Activated CD4-positive, alpha-beta T cell treated with anti-CD3 and anti-CD28 coated beads for 36 hours (primary cell): ENCODE data around the gene ANKRD40. TPM values are rescaled to one million over a fixed set of nuclear protein-coding genes. Genes with fewer than 3 reads are reported as not detected.

ENCODE experiments used
- ATAC-seq: fragments of 200-7000 bp; cut with Tn5 transposase; one replicate; pipeline ENCODE4 v1.10.0; 2021; ENCODE audit warnings: mild to moderate bottlenecking, moderate library complexity
- CTCF ChIA-PET: fragments of 350-600 bp; sonication (Branson Sonifier 250); formaldehyde crosslinking; loops from one replicate; lab custom pipeline; 2021; ENCODE audit warnings: antibody characterized with exemption; lab: Charles Lee
- POLR2A ChIA-PET: fragments of 350-600 bp; sonication (Branson Sonifier 250); formaldehyde crosslinking; loops from one replicate; lab custom pipeline; 2021; ENCODE audit warnings: antibody characterized with exemption, inconsistent platforms; lab: Charles Lee
- DNase-seq: peaks from one replicate; pipeline ENCODE4 v3.0.0-alpha.2; 2020
- H3K27ac Mint-ChIP-seq: one replicate; pipeline ENCODE4 v1.8.0; 2021; ENCODE audit warnings: mixed read lengths
- H3K27me3 Mint-ChIP-seq: one replicate; pipeline ENCODE4 v1.8.0; 2021; ENCODE audit warnings: mixed read lengths
- H3K36me3 Mint-ChIP-seq: one replicate; pipeline ENCODE4 v1.8.0; 2021; ENCODE audit warnings: low read depth, mixed read lengths
- H3K4me1 Mint-ChIP-seq: one replicate; pipeline ENCODE4 v1.8.0; 2021; ENCODE audit warnings: mixed read lengths
- H3K4me3 Mint-ChIP-seq: one replicate; pipeline ENCODE4 v1.8.0; 2021; ENCODE audit warnings: mild to moderate bottlenecking, moderate library complexity, mixed read lengths
- H3K9me3 Mint-ChIP-seq: one replicate; pipeline ENCODE4 v1.8.0; 2021; ENCODE audit warnings: low read depth, mixed read lengths
- intact Hi-C, 2 experiments: fragments of 100-400 bp; cut with DNase I in 1 of 2; cut with micrococcal nuclease in 1 of 2; formaldehyde crosslinking; loops; one replicate each; pipeline versions ENCODE4 v1.14.2 to v1.15.1; 2022 to 2024; cut with DNase I, micrococcal nuclease
- total RNA-seq, 2 experiments: library from RNA; stranded (reverse); gene quantifications; one replicate each; pipeline ENCODE4 v1.2.3, GENCODE V29; 2021

ANKRD40 gene
- total RNA-seq, 2 experiments from 2014 or later, result 28.0 to 29.8 TPM

DNA sequence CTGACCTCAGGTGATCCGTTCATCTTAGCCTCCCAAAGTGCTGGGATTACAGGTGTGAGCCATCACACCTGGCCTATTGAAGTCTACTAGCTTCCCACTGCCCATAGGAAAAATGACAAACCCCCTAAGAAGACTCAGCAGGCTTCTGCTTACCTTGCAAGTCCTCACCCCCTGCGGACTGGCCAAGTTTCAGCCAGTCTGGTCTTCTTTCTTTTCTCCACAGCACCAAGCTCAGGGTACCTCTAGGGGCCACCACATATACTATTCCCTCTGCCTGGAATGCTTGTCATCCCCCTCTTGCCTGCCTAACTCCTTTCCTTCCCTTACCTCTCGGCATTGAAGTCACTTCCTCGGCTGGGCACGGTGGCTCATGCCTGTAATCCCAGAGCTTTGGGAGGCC is 41.9 kb downstream of the ANKRD40 start:
- intact Hi-C loops, result no loop called here

DNA sequence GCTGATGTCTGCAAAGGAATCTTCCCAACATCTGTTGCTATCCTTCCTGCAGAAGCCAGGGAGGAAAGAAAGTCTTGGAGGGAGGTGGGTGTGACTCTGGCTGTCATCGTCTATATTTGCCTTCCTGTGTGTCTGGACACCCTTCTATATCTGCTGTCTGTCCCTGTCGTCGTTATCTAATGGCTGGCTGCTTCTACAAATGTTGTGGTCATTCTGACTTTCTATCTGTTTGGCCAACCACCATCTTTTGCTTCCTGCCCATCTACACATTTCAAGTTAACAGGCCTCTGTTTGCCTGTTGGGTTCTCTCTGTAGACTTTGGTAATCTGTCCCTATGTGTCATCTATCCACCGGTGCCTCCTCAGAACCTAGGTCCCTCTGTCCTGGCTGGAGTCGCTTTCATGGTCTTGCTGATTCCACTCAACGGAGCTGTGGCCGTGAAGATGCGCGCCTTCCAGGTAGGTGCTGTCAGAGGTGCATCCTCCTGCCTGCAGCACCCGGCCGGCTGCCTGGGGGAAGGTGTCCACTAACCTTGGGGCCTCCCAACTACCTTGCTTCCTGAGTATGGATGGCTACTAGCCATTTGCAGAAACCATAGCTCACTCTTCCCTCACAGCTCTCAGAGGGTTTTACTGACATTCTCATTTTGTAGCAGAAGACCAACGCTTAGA is 42.8 kb downstream of the ANKRD40 start:
- no peak for ATAC-seq
- intact Hi-C loops, result no loop called here
- H3K27ac Mint-ChIP-seq, result no peak overlapping the region
- ChIA-PET CTCF (no interaction called here), POLR2A (no interaction called here)
- no peaks in the 10 kb centered on the region for H3K27me3 Mint-ChIP-seq
- no peaks in the 10 kb centered on the region for H3K36me3 Mint-ChIP-seq
- no peaks in the 10 kb centered on the region for H3K9me3 Mint-ChIP-seq
- H3K4me1 Mint-ChIP-seq, result peaks cover 14% of the 10 kb centered on the region
- H3K4me3 Mint-ChIP-seq, result no peak overlapping the region
- DNase-seq, result no peak

More for the DNA sequence above, 41.9 kb downstream of the ANKRD40 start:
- Mint-ChIP-seq H3K27me3 (no peaks in the 10 kb centered on the region), H3K4me1 (peaks cover 14% of the 10 kb centered on the region), H3K9me3 (no peaks in the 10 kb centered on the region), H3K27ac (no peak overlapping the region), H3K36me3 (no peaks in the 10 kb centered on the region), H3K4me3 (no peak overlapping the region)
- DNase-seq (no peak), ATAC-seq (no peak)
- POLR2A ChIA-PET, result no interaction called here
- CTCF ChIA-PET, result interaction anchor here (1.4 to 1.7 kb wide), 2 partner anchors 30 to 40 kb away, joined by 3 to 6 read pairs; no protein-coding TSS in a partner anchor

DNA sequence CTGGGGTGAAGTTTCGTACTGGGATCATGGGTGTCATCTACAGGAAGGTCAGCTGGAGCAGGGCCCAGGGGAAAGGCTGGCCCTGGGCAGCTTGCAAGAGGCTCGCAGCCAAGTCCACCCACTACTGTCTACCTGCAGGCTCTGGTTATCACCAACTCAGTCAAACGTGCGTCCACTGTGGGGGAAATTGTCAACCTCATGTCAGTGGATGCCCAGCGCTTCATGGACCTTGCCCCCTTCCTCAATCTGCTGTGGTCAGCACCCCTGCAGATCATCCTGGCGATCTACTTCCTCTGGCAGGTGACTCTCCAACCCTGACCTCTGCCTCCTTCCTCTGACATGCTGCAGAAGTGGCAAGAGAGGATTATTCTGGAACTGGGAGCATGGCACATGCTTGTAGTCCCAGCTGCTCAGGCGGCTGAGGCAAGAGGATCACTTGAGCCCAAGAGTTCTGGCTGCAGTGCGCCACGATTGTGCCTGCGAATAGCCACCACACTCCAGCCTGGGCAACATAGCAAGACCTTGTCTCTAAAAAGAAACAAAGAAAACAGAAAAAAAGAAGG is 43.8 kb downstream of the ANKRD40 start:
- DNase-seq (no peak), ATAC-seq (no peak)
- CTCF ChIA-PET, result no interaction called here
- Mint-ChIP-seq H3K27me3 (no peaks in the 10 kb centered on the region), H3K36me3 (no peaks in the 10 kb centered on the region), H3K4me3 (no peak overlapping the region), H3K4me1 (peaks cover 14% of the 10 kb centered on the region), H3K9me3 (no peaks in the 10 kb centered on the region), H3K27ac (no peak overlapping the region)
- POLR2A ChIA-PET, result no interaction called here
- intact Hi-C loops, result no loop called here

DNA sequence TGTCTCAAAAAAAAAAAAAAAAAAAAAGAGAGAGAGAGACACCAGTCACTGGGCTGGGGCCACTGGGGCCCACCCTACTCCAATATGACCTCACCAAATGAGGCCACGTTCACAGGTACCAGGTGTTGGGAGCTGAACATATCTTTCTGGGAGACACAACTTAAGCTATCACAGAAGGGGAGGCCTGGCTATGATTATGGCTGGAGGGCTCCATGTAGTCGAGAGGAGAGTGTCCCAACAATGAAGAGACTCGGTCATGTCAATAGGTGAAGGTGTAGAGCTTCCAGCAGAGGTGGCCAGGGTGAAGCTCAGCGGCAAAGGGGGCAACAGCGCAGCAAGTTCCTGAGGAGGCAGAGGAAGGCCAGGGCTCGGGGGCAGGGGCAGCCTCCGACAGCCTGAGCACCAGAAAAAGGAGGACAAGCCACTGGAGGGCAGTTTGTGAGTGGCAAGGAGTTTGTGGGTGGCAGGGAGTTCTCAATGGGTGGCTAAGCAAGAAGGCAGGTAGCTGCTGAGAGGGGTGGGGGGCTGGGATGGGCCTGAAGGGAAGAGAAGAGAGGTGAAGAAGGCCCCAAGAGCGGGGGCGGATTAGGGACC is 45.0 kb downstream of the ANKRD40 start:
- Mint-ChIP-seq H3K27me3 (no peaks in the 10 kb centered on the region), H3K4me1 (peaks cover 14% of the 10 kb centered on the region), H3K9me3 (no peaks in the 10 kb centered on the region), H3K36me3 (no peaks in the 10 kb centered on the region), H3K4me3 (no peak overlapping the region), H3K27ac (no peak overlapping the region)
- ChIA-PET CTCF (interaction anchor here (0.7 to 1.3 kb wide), 4 partner anchors 21 to 102 kb away, joined by 3 to 6 read pairs (median 4); no protein-coding TSS in a partner anchor), POLR2A (interaction anchor here (0.6 kb wide), 1 partner anchor 51 kb away, joined by 3 read pairs; no protein-coding TSS in a partner anchor)
- intact Hi-C loops, result no loop called here
- no peak for DNase-seq
- ATAC-seq, result no peak

DNA sequence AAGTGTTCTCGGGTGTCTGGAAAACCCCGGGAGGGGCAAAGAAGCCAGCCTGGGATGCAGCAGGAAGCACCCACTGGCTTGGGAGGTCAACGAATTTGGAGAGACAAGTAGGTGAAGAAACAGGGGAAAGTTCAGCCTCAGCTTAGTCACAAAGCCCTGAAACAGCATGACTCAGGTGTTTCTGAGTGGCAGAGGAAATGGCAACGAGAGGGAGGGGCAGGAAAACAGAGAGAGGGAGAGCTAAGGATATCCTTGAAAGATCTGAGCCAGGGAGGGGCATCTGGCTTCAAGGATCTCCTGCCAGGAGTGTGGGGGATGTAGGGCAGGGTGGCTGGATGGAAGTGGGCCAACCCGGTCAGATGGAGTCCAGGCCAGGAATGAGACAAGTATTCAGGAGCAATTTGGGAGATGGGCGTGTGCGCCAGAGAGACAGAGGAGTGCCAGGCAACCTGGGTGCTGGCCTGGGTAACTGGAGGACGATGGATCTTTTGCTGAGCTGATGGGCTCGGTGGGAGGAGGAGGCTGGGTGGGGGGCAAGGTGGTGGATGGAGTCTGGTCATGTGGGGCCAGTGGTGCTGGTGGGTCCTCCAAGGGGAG is 45.8 kb downstream of the ANKRD40 start:
- POLR2A ChIA-PET, result no interaction called here
- no peaks in the 10 kb centered on the region for H3K36me3 Mint-ChIP-seq
- H3K9me3 Mint-ChIP-seq, result no peaks in the 10 kb centered on the region
- H3K27me3 Mint-ChIP-seq, result no peaks in the 10 kb centered on the region
- DNase-seq, result peak; percentile 61
- H3K4me3 Mint-ChIP-seq, result no peak overlapping the region
- peak; percentile 98 for ATAC-seq
- CTCF ChIA-PET, result interaction anchor here (0.6 to 1.4 kb wide), 6 partner anchors 10 to 103 kb away, joined by 3 to 6 read pairs (median 3); no protein-coding TSS in a partner anchor
- intact Hi-C loops, result no loop called here
- H3K27ac Mint-ChIP-seq, result peak overlapping the region; percentile 91
- H3K4me1 Mint-ChIP-seq, result peaks cover 14% of the 10 kb centered on the region

DNA sequence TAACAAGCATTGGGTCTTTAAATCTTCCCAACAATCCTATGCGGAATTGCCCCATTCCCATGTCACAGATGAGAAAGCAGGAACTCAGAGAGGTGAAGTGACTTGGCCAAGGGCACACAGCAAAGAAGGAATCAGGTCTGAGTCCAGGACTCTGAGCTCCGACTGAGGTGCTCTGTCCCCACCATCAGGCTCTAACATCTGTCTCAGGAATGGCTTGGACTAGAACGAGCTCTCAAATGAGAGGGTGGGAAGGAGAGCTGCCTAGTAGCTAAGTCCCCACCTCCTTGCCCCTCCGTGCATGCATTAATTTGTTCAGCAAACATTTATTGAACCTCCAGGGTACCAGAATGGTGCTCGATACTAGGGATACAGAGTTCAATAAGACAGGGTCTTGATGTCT is 46.4 kb downstream of the ANKRD40 start:
- Mint-ChIP-seq H3K27me3 (no peaks in the 10 kb centered on the region), H3K4me1 (peaks cover 14% of the 10 kb centered on the region), H3K9me3 (no peaks in the 10 kb centered on the region), H3K4me3 (no peak overlapping the region), H3K36me3 (no peaks in the 10 kb centered on the region), H3K27ac (no peak overlapping the region)
- ATAC-seq (peak; percentile 40), DNase-seq (no peak)
- ChIA-PET CTCF (interaction anchor here (0.7 to 1.4 kb wide), 4 partner anchors 9 to 432 kb away, joined by 3 to 6 read pairs (median 3); no protein-coding TSS in a partner anchor), POLR2A (no interaction called here)
- intact Hi-C loops, result no loop called here

DNA sequence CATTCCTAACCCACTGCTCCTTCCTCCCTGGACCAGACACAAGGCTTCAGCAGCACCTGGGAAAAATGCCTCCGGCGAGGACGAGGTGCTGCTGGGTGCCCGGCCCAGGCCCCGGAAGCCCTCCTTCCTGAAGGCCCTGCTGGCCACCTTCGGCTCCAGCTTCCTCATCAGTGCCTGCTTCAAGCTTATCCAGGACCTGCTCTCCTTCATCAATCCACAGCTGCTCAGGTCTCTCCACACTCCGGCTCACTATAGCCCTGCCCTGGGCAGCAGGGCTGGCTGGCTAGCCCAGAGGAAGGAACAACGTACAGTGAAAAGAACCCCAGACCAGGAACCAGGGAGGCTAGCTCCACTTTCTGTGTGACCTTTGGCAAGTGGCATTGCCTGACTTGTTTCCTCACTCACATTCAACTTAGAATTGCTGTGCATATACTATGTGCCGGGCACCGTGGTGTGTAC is 46.8 kb downstream of the ANKRD40 start:
- no peaks in the 10 kb centered on the region for H3K9me3 Mint-ChIP-seq
- no peaks in the 10 kb centered on the region for H3K27me3 Mint-ChIP-seq
- ChIA-PET CTCF (interaction anchor here (0.7 to 1.4 kb wide), 3 partner anchors 13 to 432 kb away, joined by 3 read pairs; no protein-coding TSS in a partner anchor), POLR2A (no interaction called here)
- H3K27ac Mint-ChIP-seq, result no peak overlapping the region
- H3K4me3 Mint-ChIP-seq, result no peak overlapping the region
- peaks cover 14% of the 10 kb centered on the region for H3K4me1 Mint-ChIP-seq
- no peak for ATAC-seq
- intact Hi-C loops, result no loop called here
- DNase-seq, result no peak
- H3K36me3 Mint-ChIP-seq, result no peaks in the 10 kb centered on the region

DNA sequence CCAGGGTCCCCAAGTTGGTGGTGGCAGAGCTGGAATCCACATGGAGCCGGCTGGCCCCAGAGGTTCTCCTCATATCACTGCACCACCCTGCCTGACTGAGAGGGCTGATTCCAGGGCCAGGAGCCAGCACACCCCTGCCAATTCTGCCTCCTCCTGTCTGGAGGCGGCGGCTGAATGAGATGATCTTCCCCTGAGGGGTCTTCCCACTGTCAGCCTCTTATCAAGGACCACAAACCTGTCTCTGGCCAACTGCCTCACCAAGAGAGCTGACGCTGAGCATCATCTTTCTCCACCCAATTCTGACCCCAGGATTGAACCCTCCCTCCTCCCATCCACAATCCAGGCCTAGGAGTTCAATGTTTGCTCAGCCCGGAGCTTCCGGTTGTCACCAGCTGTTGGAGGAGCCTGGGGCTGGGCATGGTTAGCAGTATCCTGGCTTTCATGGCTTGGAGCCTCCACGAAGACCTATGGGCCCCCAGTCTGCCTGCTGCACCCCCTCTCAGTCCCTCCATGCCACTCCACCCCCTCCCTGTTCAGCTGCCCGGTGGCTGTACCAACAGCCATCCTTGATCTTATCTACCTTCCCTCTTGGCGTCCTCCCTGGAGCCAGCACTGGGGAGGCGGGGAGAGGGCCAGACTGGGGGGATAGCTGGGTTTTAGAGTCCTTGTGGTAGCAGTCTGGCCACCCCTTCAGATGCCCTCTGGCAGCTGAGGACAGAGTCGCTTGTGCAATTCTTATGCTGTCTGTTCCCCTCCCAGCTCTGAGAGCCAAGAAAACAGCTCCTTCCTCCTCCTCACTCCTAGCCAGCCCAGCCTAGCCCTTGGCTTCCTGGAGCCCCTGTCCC is 47.5 kb downstream of the ANKRD40 start:
- CTCF ChIA-PET, result interaction anchor here (0.8 to 0.9 kb wide), 2 partner anchors 15 to 147 kb away, joined by 3 to 5 read pairs; no protein-coding TSS in a partner anchor
- Mint-ChIP-seq H3K27me3 (no peaks in the 10 kb centered on the region), H3K4me1 (peaks cover 14% of the 10 kb centered on the region), H3K9me3 (no peaks in the 10 kb centered on the region), H3K36me3 (no peaks in the 10 kb centered on the region), H3K27ac (no peak overlapping the region), H3K4me3 (no peak overlapping the region)
- ATAC-seq, result no peak
- no peak for DNase-seq
- intact Hi-C loops, result no loop called here
- POLR2A ChIA-PET, result no interaction called here

DNA sequence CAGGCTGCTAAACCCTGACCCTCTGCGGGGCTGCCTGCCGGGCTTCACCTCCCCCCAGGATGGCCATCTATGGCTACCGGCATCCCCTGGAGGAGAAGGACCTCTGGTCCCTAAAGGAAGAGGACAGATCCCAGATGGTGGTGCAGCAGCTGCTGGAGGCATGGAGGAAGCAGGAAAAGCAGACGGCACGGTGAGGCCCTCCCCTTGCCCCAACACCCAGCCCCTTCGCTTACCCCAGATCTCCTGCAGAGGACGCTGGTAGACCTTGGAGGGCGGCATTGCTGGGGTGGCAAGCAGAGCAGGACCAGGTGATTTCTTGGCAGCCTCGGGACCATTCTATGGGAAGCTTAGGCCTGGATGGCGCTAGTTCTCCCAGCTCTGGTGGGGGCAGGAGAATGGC is 48.5 kb downstream of the ANKRD40 start:
- H3K4me1 Mint-ChIP-seq, result peaks cover 14% of the 10 kb centered on the region
- ATAC-seq, result no peak

DNA sequence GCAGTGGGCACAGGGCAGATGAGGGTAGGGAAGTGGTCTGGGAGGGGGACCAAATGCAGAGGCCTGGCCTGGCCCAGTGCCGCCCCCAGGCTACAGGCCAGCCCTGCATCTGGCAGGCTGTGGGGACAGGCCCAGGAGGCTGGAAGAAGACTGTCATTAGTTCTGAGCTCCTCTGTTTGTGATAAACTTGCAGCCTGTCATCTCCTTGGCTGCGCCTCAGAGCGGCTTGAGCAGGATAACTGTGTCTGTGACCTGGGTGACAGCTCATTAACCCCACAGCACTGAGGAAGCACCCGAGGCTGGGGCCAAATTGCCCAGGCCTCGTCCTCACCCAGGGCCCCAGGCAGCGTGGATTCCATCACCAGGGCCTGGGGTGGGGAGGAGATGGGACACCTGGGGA is 49.1 kb downstream of the ANKRD40 start:
- ChIA-PET CTCF (interaction anchor here (1.5 kb wide), 1 partner anchor 32 kb away, joined by 3 read pairs; no protein-coding TSS in a partner anchor), POLR2A (no interaction called here)
- Mint-ChIP-seq H3K27ac (no peak overlapping the region), H3K36me3 (no peaks in the 10 kb centered on the region), H3K4me1 (peaks cover 14% of the 10 kb centered on the region), H3K27me3 (no peaks in the 10 kb centered on the region), H3K4me3 (no peak overlapping the region), H3K9me3 (no peaks in the 10 kb centered on the region)
- intact Hi-C loops, result no loop called here
- DNase-seq (no peak), ATAC-seq (no peak)

More for the DNA sequence above, 48.5 kb downstream of the ANKRD40 start:
- Mint-ChIP-seq H3K27ac (no peak overlapping the region), H3K27me3 (no peaks in the 10 kb centered on the region), H3K9me3 (no peaks in the 10 kb centered on the region), H3K36me3 (no peaks in the 10 kb centered on the region), H3K4me3 (no peak overlapping the region)
- DNase-seq, result no peak
- ChIA-PET CTCF (interaction anchor here (0.5 to 1.5 kb wide), 2 partner anchors 33 to 138 kb away, joined by 3 read pairs; no protein-coding TSS in a partner anchor), POLR2A (no interaction called here)
- intact Hi-C loops, result no loop called here
